HEK293T (cell line): ENCODE results near the gene IRAK1.

Source experiments
- ELF4 ChIP-seq: fragments of 450-650 bp; IDR thresholded peaks from 2 replicates; pipeline ENCODE4 v1.6.1; 2017; ENCODE audit warnings: antibody characterized with exemption
- FOXK2 ChIP-seq: fragments of 450-650 bp; IDR thresholded peaks from 2 replicates; pipeline ENCODE4 v1.6.1; 2016; ENCODE audit warnings: mild to moderate bottlenecking
- FOXM1 ChIP-seq: fragments of 450-650 bp; IDR thresholded peaks from 2 replicates; pipeline ENCODE4 v1.6.1; 2017; ENCODE audit warnings: mild to moderate bottlenecking, borderline replicate concordance
- HDGF ChIP-seq: fragments of 450-650 bp; IDR thresholded peaks from 2 replicates; pipeline ENCODE4 v1.6.1; 2017; ENCODE audit warnings: antibody characterized with exemption, borderline replicate concordance
- L3MBTL2 ChIP-seq: fragments of 450-650 bp; conservative IDR thresholded peaks from 2 replicates; pipeline ENCODE4 v1.6.1; 2016; ENCODE audit warnings: mild to moderate bottlenecking
- LEF1 ChIP-seq: fragments of 450-650 bp; IDR thresholded peaks from 2 replicates; pipeline ENCODE4 v1.6.1; 2017; ENCODE audit warnings: mild to moderate bottlenecking, borderline replicate concordance
- PKNOX1 ChIP-seq: fragments of 450-650 bp; IDR thresholded peaks from 2 replicates; pipeline ENCODE4 v1.6.1; 2016

- TF ChIP-seq ELF4 (no peak), FOXK2 (no peak), LEF1 (no peak), FOXM1 (no peak), HDGF (no peak), PKNOX1 (no peak), L3MBTL2 (no peak)
These were observed 38.7 kb upstream of the IRAK1 start for GRCh38 chrX:154058214-154058997.
